HTR-8/SVneo (cell line): Measurements from ENCODE around the gene YARS1.
A peak's percentile ranks its signal among the peaks of the same experiment; 100 is the strongest.

Experiments used
- DNase-seq: peaks from one replicate; pipeline ENCODE4 v3.0.0; 2011; ENCODE audit warnings: low spot score, mixed read lengths; ENCODE audit not compliant: insufficient read length
- FAIRE-seq: peaks from 2 replicates; lab custom pipeline; 2011; peaks lifted over from hg19 to GRCh38; lab: Jason Lieb, UNC

The YARS1 gene

DNA sequence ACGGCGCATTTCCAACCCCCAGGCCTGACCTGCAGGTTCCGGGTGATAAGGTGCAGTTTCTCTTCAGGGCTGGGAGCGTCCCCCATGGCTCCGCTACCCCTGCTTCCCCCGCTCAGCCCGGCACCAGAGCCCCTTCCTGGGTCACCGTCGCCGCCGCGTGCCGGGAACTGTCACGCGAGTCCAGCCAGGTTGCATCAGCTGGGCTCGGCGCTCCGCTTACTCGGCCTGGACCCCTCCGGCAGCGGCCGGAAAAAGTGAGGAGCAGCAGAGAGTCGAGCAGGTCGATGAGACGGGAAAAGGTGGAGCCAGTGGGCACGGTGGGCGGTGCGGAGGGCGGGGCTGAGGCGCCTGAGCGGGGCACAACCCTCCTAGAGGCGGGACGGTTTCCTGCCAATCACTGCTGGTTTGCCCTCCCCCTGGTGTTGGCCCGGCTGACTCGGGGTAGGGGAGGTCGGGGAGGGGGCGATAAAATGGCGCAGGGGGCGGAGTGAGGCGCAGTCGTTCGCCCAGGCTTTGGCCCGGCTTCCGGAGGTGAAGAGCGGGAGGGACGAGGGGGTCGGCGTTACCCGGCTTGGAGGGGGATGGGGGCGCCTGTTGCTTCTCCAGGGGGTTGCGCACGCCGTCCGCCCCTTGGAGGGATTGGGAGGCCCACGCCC is at the start of gene YARS1, which contains the start of gene S100PBP:
Gene YARS1 (minus strand): TSS at position 200 of the 656 bp plus-strand sequence. CDS start 114 bp downstream, at position 86.
Gene S100PBP (plus strand): TSS at position 495 of the 656 bp plus-strand sequence. CDS start 8,447 bp downstream, outside the sequence.
- FAIRE-seq: peak; percentile 95
- peak; percentile 93 for DNase-seq

DNA sequence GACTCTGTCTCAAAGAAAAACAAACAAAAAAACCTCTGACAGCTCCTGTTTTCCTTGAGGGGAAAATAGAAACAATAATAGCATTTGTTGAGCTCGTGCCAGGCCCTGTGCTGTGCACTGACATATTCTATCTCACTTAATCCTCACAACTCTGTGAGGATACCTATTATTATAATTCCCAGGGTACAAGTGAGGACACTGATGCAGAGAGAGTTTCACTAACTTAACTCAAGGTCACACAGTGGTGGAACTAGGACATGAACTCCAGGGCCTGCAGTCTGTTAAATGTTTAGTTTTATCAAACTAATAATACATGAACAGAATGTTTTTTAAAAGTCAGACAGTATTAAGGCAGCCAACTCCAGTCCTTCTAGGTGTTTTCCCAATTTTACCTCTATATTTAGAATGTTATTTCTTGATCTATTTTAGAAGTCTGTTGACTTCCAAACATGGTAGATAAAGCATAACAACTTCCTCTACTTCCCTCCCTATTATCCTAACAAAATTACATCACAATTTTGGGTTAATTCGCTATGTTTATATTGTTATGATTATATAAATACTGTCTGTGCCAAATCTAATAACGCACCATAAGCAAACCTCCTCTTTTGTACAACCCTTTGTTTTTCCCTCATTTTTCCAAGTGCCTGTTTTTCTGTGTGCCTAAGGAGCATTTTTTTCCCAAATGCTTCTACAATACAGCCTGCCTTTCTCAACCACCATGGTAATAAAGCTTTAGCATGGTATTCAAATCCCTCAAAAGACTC is 48.7 kb upstream of the YARS1 start:
- FAIRE-seq: no peak
- no peak for DNase-seq

GRCh38 chr1:32864375-32865019 is 47.3 kb upstream of the YARS1 start:
- DNase-seq (no peak), FAIRE-seq (no peak)

GRCh38 chr1:32863881-32864245 is 46.7 kb upstream of the YARS1 start:
- FAIRE-seq (no peak), DNase-seq (no peak)

DNA sequence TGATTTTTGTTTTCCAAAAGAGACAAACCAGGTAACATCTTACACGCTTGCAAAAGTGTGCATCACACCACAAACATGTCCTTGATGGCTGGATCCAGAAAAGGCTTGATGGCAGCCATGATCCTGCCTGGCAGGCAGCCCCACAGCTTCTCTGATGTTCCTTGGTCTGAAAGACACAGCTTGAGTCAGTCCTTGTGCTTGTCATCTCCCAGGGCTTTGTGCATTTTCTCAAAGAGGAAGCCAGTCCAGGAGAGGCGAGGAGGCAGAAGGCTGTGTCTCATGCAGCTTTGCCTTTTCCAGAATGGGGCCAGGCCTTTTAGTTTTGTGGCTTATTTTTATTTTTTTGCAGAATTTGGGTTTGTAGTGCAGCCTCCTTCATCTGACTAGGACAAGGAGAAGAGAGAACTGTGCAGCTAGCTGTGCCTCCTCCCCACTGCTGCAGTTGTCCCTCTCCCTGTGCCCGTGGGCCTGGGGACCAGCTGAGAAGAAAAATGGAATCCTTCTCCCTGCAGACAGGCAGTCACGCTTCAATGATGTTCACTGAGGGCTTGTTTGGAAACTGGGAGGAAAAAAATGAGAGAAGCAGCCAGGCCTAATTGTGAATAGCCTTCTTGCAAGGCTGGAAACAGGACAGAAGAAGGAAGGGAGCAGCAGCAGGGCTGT is 46.2 kb upstream of the YARS1 start:
- DNase-seq (no peak), FAIRE-seq (no peak)

GRCh38 chr1:32861904-32862695 is 44.9 kb upstream of the YARS1 start:
- FAIRE-seq (no peak), DNase-seq (no peak)

GRCh38 chr1:32860566-32860965 is 43.4 kb upstream of the YARS1 start:
- no peak for FAIRE-seq
- no peak for DNase-seq

- FAIRE-seq (no peak), DNase-seq (no peak)
Observed at GRCh38 chr1:32859915-32860314, 42.8 kb upstream of the YARS1 start.

- no peak for FAIRE-seq
- no peak for DNase-seq
Observed at GRCh38 chr1:32858791-32859190, 41.6 kb upstream of the YARS1 start.

DNA sequence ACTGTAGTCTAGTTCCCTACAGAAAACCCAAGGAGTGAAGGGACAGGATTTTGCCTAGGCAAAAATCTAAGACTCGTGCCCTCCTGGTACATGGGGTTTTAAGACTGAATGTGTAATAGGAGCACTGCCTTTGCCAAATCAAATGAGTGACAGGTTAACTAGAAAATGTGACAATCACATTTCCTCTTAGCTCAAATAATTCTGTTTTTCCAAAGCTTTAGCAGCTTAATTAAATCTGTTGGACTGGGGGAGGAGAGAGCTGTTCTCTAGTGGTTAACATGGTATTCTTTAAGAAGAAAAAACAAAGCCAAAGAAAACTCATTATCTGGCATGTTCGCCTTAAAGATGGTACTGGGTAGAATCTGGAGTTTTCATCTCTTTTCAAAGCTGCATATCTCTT is 41.0 kb upstream of the YARS1 start:
- FAIRE-seq (no peak), DNase-seq (no peak)

DNA sequence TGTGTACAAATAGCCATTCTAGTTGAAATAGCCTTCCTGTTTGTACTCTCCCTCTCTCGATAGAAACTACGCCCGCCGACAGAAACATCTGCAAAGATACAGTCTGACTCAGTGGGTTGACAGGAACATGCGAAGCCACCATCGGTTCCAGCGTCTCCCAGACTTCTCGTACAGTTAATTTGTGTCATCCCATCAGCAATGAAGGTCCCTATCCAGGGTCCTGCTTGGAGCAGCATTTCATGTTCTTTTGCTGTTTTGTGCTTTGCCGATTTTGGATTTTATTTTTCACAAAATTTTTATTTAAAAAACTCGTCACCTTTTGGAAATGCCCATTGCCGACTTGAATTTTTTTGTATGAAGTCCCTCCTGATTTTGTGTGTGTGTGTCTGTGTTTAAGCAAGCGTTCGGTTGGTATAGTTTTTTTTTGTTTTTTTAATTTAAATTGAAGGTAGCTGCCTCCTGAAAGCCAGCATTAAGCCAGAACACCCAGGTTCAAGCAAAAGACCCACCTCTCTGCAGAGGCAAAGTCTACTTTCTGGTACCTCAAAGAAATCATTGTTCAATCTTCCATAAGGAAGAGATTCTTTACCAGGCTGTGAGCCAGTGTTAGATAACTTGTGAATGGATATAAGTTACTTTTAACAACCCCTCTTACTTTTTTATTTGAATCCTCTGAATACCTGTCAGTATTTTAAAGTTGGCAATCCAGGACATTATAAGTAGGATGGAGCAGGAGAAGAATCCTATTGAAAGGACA is 38.9 kb upstream of the YARS1 start:
- FAIRE-seq (no peak), DNase-seq (no peak)

- FAIRE-seq: no peak
- DNase-seq: no peak
Observed at GRCh38 chr1:32848354-32849063, 31.4 kb upstream of the YARS1 start.

DNA sequence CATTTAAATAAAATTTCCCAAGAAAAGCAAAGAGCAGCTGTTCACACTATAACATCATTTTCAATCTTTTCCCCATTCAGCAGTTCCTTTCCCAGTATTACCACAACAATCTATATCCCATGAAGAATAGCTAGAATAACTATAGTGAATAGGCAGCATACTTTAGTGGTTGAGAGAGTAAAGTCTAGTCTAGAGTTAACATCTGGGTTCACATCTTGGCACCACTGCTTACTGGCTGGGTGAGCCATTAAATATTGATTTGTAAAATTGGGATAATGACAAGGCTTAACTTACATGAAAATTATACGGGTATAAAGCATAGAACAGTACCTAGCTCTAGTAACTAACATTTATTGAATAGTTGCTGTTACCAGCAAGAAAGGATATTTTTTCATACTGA is 14.7 kb upstream of the YARS1 start:
- no peak for DNase-seq

DNA sequence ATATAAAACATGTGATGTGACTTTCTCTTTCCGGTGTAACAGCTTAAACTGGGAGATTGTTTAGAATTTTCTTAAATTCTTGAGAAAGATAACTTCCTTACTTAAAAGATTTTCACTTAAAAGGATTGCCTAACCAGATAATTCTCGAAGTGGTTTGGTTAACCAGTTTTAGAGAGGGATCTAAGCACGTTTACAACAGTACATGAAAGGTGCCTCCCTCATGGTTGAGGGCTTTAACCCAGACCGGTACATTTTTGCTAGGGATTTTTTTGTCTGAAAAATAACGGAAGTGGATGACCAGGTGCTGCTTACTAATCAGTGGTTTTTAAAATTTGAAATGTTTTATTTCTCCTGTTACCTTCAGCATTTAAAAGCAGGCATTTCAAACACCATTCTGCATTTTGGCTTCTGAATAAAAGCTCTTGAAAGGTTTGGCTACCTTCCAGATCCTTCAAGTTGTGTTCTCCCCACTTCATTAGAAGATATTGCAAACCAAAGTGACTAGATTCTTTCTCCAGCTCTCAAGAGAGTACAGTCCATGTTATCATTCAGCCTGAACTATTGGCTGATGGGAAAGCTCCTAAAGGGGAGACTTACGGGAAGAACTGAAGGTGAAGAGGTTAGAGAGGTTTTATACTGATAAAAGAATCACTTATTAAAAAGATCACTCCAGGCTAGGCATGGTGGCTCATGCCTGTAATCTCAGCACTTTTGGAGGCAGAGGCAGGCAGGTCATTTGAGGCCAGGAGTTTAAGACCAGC is 13.1 kb upstream of the YARS1 start:
- DNase-seq (no peak), FAIRE-seq (no peak)

More for the DNA sequence above, 14.7 kb upstream of the YARS1 start:
- no peak for FAIRE-seq

GRCh38 chr1:32828341-32828740 is 11.2 kb upstream of the YARS1 start:
- DNase-seq (no peak), FAIRE-seq (no peak)

GRCh38 chr1:32825181-32825580 is 8.0 kb upstream of the YARS1 start:
- DNase-seq (no peak), FAIRE-seq (no peak)

DNA sequence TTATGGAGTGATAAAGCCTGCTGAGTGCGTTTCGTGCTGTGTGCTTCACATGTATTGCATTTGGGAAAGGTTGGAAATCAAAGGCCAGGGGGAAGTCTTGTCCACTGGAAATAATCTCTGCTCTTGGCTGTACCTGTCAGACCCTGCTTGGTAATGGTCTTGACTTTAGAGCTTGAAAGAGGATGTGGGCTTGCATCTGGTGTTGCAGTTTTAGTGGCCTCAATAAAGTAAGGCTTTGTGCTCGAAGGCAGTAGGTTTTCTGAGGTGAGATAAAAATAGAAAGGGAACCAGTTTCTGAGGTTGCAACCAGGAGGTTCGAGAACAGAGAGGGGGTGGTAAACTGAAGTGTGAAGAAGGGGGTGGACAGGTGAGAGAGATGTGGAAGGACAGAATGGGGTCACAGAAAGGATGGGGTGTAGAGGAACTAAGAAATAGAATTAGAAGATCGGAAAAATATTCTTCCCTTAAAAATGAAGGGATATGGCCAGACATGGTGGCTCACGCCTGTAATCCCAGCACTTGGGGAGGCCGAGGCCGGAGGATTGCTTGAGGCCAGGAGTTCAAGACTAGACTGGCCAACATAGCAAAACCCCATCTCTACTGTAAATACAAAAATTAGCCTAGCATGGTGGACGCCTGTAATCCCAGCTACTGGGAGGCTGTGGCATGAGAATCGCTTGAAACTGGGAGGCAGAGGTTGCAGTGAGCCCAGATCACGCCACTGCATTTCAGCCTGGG is 1.8 kb upstream of the YARS1 start:
- FAIRE-seq (no peak), DNase-seq (no peak)
